CD4-positive, CD25-positive, alpha-beta regulatory T cell (primary cell): ENCODE results near the gene TNNT2. TPM values are rescaled to one million over a fixed set of nuclear protein-coding genes. Genes with fewer than 3 reads are reported as not detected.

ENCODE experiments used
- ATAC-seq, 2 donors: fragments of 150-1000 bp; cut with Tn5 transposase; one replicate each; pipeline ENCODE4 v1.10.0; 2021; ENCODE audit warnings: low read depth in 2 of 2, moderate number of reproducible peaks in 2 of 2, moderate library complexity in 1 of 2
- DNase-seq, 3 donors: peaks; one replicate each; pipeline versions ENCODE4 v3.0.0 to v3.0.0-alpha.2; 2012 to 2022; ENCODE audit warnings: mixed read lengths in 1 of 3
- H3K27ac ChIP-seq: one replicate; pipeline ENCODE4 v1.7.0; 2013; ENCODE audit warnings: mild to moderate bottlenecking, low read length; ENCODE audit not compliant: insufficient read depth, poor library complexity, severe bottlenecking
- H3K27me3 ChIP-seq: one replicate; pipeline ENCODE4 v1.7.0; 2013; ENCODE audit warnings: low read length; ENCODE audit not compliant: control insufficient read depth, insufficient read depth
- H3K36me3 ChIP-seq: one replicate; pipeline ENCODE4 v1.7.0; 2013; ENCODE audit warnings: mild to moderate bottlenecking, low read length, moderate library complexity; ENCODE audit not compliant: control insufficient read depth, insufficient read depth
- H3K4me1 ChIP-seq: 2 replicates; pipeline ENCODE4 v1.7.0; 2013; ENCODE audit warnings: mild to moderate bottlenecking, low read length; ENCODE audit not compliant: insufficient read depth, control insufficient read depth, poor library complexity, severe bottlenecking
- H3K4me3 ChIP-seq: one replicate; pipeline ENCODE4 v1.7.0; 2013; ENCODE audit warnings: low read depth, mild to moderate bottlenecking, low read length, moderate library complexity
- H3K9me3 ChIP-seq, 2 experiments: 1 replicate in 1 of 2; 2 replicates in 1 of 2; pipeline ENCODE4 v1.7.0; 2013; ENCODE audit warnings: low read length in 2 of 2, mild to moderate bottlenecking in 1 of 2, moderate library complexity in 1 of 2; ENCODE audit not compliant: control insufficient read depth in 2 of 2
- H3K27ac Mint-ChIP-seq, 3 donors: one replicate each; pipeline ENCODE4 v1.8.0; 2020 to 2022; ENCODE audit warnings: mild to moderate bottlenecking in 3 of 3, mixed read lengths in 3 of 3, moderate library complexity in 2 of 3
- H3K27me3 Mint-ChIP-seq: one replicate; pipeline ENCODE4 v1.8.0; 2022; ENCODE audit warnings: mild to moderate bottlenecking, mixed read lengths
- H3K36me3 Mint-ChIP-seq: one replicate; pipeline ENCODE4 v1.8.0; 2020; ENCODE audit warnings: mixed read lengths
- H3K4me1 Mint-ChIP-seq, 4 donors: one replicate each; pipeline ENCODE4 v1.8.0; 2020 to 2022; ENCODE audit warnings: mixed read lengths in 4 of 4, mild to moderate bottlenecking in 1 of 4
- H3K4me3 Mint-ChIP-seq, 4 donors: one replicate each; pipeline ENCODE4 v1.8.0; 2020 to 2022; ENCODE audit warnings: mild to moderate bottlenecking in 4 of 4, mixed read lengths in 4 of 4, moderate library complexity in 3 of 4
- H3K9me3 Mint-ChIP-seq, 7 donors: one replicate each; pipeline ENCODE4 v1.8.0; 2020 to 2022; ENCODE audit warnings: mixed read lengths in 7 of 7, mild to moderate bottlenecking in 3 of 7, moderate library complexity in 2 of 7
- polyA plus RNA-seq, 4 donors: library from polyadenylated mRNA; unstranded; fragments of 300-500 nt; fragmentation: Illumina TruSeq; gene quantifications; one replicate each; pipeline ENCODE4 v1.2.3, GENCODE V29; 2021
- total RNA-seq: library from RNA; stranded (reverse); gene quantifications from one replicate; pipeline ENCODE4 v1.2.3, GENCODE V29; 2022

Gene TNNT2
- total and polyA plus RNA-seq, 5 donors from 2014 or later, result not detected

DNA sequence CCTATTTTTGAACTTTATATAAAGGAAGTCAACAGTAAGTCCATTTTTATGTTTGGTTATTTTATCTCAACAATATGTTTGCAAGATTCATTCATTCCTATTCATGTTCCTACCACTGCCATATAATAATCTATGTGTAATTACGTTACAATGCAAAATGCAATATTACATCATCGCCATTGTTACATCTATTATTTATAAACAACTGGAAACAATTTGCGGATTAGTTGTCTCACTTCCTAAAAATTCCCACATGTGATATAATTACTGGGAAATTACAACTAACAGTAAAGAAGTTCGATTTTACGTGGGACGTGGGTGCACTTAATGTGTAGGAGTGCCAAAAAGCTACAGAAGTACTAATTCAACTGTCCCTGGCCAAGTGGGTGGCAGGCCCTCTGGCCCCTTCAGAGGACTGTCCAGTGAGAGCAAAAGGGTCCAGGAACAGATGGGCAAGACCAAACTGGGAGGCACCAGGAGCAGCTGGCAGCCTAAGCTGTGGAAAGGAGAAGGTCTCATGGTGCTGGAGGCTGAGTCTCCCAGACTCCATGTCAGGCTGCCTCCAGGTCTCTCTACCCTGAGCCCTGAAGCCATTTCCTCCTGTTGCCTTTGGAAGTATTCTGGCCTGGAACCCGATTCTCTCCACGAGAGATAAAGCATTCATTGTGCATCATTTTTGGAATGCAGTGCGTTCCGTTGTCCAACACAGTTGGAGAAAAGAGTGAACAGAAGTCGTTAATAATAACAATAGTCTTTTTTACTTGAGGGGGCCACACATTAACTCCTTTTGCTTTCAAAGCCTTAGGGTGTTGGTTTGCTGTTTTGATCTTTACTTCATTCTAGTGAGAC lies 42.9 kb downstream of the TNNT2 start:
- Mint-ChIP-seq H3K27ac (peak overlapping the region in 1 of 3 donors; percentile 6), H3K36me3 (no peaks in the 10 kb centered on the region), H3K4me3 (no peak overlapping the region), H3K27me3 (no peaks in the 10 kb centered on the region), H3K9me3 (peaks cover 0 to 2% (median 0%) of the 10 kb centered on the region in 7 donors), H3K4me1 (no peaks in the 10 kb centered on the region)
- no peaks in the 10 kb centered on the region for H3K9me3 ChIP-seq
- ATAC-seq (no peak), DNase-seq (no peak)
- no peaks in the 10 kb centered on the region for H3K36me3 ChIP-seq
- H3K27me3 ChIP-seq, result no peaks in the 10 kb centered on the region
- H3K4me1 ChIP-seq, result no peaks in the 10 kb centered on the region
- no peak overlapping the region for H3K27ac ChIP-seq
- no peak overlapping the region for H3K4me3 ChIP-seq

DNA sequence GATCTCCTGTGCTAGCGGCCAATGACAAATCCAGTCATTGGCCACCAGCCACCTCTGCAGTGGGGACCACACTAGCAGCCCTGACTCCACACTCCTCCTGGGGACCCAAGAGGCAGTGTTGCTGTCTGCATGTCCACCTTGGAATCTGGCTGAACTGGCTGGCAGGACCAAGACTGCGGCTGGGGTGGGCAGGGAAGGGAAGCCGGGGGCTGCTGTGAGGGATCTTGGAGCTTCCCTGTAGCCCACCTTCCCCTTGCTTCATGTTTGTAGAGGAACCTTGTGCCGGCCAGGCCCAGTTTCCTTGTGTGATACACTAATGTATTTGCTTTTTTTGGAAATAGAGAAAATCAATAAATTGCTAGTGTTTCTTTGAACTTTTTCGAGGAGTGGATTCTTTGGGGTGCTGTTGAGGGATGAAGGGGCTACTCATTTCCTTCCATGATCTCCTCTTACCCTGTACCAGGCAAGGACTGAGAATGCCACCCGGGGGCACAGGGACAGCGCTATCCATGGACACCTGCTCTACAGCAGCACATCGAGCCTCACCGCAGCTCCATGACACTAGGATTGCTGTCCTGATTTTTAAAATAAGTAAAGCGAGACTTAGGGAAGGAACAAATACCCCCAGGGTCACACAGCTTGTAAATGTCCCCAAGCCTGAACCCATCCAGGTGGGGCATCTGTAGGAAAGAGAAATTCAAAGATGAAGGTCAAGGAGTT lies 44.7 kb downstream of the TNNT2 start:
- H3K27me3 ChIP-seq, result no peaks in the 10 kb centered on the region
- H3K9me3 Mint-ChIP-seq, result no peaks in the 10 kb centered on the region
- ATAC-seq, result no peak
- no peak overlapping the region for H3K27ac Mint-ChIP-seq
- no peaks in the 10 kb centered on the region for H3K9me3 ChIP-seq
- H3K4me3 Mint-ChIP-seq, result no peak overlapping the region
- no peaks in the 10 kb centered on the region for H3K36me3 Mint-ChIP-seq
- no peaks in the 10 kb centered on the region for H3K36me3 ChIP-seq
- no peak overlapping the region for H3K4me3 ChIP-seq
- no peak for DNase-seq
- H3K4me1 ChIP-seq, result no peaks in the 10 kb centered on the region
- no peaks in the 10 kb centered on the region for H3K4me1 Mint-ChIP-seq
- H3K27ac ChIP-seq, result no peak overlapping the region
- no peaks in the 10 kb centered on the region for H3K27me3 Mint-ChIP-seq

DNA sequence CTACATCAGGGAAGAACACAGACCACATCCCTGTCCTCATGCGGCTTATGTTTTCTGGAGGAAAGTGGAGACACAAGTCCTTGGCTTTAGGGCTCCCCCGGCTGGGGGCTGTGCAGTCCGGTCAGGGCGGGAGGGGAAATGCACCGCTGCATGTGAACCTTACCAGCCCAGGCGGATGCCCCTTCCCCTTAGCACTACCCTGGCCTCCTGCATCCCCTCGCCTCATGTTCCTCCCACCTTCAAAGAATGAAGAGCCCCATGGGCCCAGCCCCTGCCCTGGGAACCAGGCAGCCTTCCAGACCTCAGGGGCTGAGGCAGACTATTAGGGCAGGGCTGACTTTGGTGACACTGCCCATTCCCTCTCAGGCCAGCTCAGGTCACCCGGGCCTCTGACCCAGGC lies 45.5 kb downstream of the TNNT2 start:
- no peak for DNase-seq
- Histone ChIP-seq H3K36me3 (no peaks in the 10 kb centered on the region), H3K9me3 (no peaks in the 10 kb centered on the region), H3K27me3 (no peaks in the 10 kb centered on the region), H3K27ac (no peak overlapping the region), H3K4me3 (no peak overlapping the region), H3K4me1 (no peaks in the 10 kb centered on the region)
- no peak for ATAC-seq
- H3K4me3 Mint-ChIP-seq, result no peak overlapping the region
- H3K27me3 Mint-ChIP-seq, result no peaks in the 10 kb centered on the region
- no peaks in the 10 kb centered on the region for H3K4me1 Mint-ChIP-seq
- H3K27ac Mint-ChIP-seq, result no peak overlapping the region
- no peaks in the 10 kb centered on the region for H3K36me3 Mint-ChIP-seq
- no peaks in the 10 kb centered on the region for H3K9me3 Mint-ChIP-seq

- Histone ChIP-seq H3K36me3 (no peaks in the 10 kb centered on the region), H3K4me3 (no peak overlapping the region), H3K4me1 (no peaks in the 10 kb centered on the region), H3K27me3 (no peaks in the 10 kb centered on the region), H3K27ac (no peak overlapping the region), H3K9me3 (no peaks in the 10 kb centered on the region)
- H3K27ac Mint-ChIP-seq, result no peak overlapping the region
- H3K9me3 Mint-ChIP-seq, result no peaks in the 10 kb centered on the region
- peaks cover 4% of the 10 kb centered on the region for H3K27me3 Mint-ChIP-seq
- no peaks in the 10 kb centered on the region for H3K4me1 Mint-ChIP-seq
- ATAC-seq (no peak), DNase-seq (no peak)
- no peaks in the 10 kb centered on the region for H3K36me3 Mint-ChIP-seq
- no peak overlapping the region for H3K4me3 Mint-ChIP-seq
These were observed 46.3 kb downstream of the TNNT2 start for GRCh38 chr1:201331166-201331565.

DNA sequence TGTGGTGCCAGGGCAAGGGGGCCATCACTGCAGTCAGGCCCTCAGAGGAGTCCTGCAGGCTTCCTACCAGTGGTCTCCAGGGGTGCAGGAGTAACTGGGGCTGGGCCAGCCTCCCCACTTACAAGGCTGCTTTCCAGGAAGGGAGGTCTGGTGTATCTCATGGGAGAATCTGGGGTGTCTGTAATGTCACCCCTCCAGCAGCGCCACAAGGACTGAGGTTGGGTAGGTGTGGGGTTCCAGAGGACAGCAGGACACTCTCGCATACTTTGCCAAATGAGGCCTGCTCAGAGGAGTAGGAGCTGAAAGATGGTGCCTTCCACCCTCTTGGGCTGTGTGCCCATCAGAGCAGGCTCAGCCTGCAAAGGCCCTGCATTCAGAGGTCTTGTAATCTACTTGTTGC lies 46.9 kb downstream of the TNNT2 start:
- no peaks in the 10 kb centered on the region for H3K4me1 Mint-ChIP-seq
- H3K9me3 ChIP-seq, result no peaks in the 10 kb centered on the region
- H3K27ac ChIP-seq, result no peak overlapping the region
- H3K36me3 Mint-ChIP-seq, result no peaks in the 10 kb centered on the region
- H3K9me3 Mint-ChIP-seq, result no peaks in the 10 kb centered on the region
- no peak overlapping the region for H3K27ac Mint-ChIP-seq
- H3K4me1 ChIP-seq, result no peaks in the 10 kb centered on the region
- H3K27me3 ChIP-seq, result no peaks in the 10 kb centered on the region
- H3K4me3 ChIP-seq, result no peak overlapping the region
- no peak overlapping the region for H3K4me3 Mint-ChIP-seq
- DNase-seq, result no peak
- H3K27me3 Mint-ChIP-seq, result peaks cover 4% of the 10 kb centered on the region
- H3K36me3 ChIP-seq, result no peaks in the 10 kb centered on the region
- no peak for ATAC-seq

DNA sequence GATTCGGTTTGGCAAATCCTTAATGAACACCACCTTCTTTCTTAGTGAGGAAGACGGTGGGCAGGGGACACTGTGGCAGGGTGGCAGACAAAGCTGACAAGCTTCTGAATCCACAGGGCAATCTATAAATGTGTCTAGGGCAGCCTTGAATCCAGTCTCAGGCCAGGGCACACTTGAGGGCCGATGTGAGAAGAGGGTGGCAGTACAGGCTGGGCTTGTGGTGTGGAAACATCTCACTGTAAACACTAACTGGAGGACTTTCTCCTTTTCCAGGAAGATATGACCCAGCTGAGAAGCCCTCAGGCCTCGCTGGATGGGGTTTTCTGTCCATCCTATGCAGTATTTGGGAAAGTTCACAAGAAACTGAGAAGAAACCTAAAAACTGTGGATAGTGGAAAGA lies 47.7 kb downstream of the TNNT2 start:
- Mint-ChIP-seq H3K4me1 (no peaks in the 10 kb centered on the region), H3K4me3 (no peak overlapping the region), H3K9me3 (no peaks in the 10 kb centered on the region), H3K27me3 (peaks cover 4% of the 10 kb centered on the region), H3K36me3 (no peaks in the 10 kb centered on the region), H3K27ac (no peak overlapping the region)
- no peaks in the 10 kb centered on the region for H3K36me3 ChIP-seq
- ATAC-seq, result no peak
- H3K9me3 ChIP-seq, result no peaks in the 10 kb centered on the region
- no peak overlapping the region for H3K27ac ChIP-seq
- DNase-seq, result no peak
- no peaks in the 10 kb centered on the region for H3K27me3 ChIP-seq
- no peaks in the 10 kb centered on the region for H3K4me1 ChIP-seq
- H3K4me3 ChIP-seq, result no peak overlapping the region

DNA sequence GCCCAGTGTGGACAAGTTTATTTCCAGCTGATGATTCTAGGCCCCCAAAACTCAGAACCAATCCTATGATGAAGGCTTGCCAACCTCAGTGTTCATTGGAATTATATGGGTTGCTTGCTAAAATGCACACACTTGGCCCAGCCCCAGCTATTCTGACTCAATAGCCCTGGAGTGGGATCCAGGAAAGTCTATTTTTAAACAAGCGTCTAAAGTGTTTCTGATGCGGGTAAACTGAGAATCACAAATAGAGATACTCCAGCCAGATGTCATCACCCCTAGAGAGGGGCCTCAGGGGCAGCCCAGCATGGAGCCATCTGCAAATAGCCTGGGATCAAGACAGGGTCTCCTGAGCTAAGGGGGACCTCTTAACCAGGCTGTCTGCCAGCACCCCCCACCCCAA lies 48.2 kb downstream of the TNNT2 start:
- Histone ChIP-seq H3K4me1 (no peaks in the 10 kb centered on the region), H3K36me3 (no peaks in the 10 kb centered on the region), H3K27me3 (no peaks in the 10 kb centered on the region), H3K27ac (no peak overlapping the region), H3K4me3 (no peak overlapping the region), H3K9me3 (no peaks in the 10 kb centered on the region)
- Mint-ChIP-seq H3K4me3 (no peak overlapping the region), H3K27ac (no peak overlapping the region), H3K9me3 (no peaks in the 10 kb centered on the region), H3K36me3 (no peaks in the 10 kb centered on the region), H3K4me1 (no peaks in the 10 kb centered on the region), H3K27me3 (peaks cover 4% of the 10 kb centered on the region)
- no peak for DNase-seq
- no peak for ATAC-seq

DNA sequence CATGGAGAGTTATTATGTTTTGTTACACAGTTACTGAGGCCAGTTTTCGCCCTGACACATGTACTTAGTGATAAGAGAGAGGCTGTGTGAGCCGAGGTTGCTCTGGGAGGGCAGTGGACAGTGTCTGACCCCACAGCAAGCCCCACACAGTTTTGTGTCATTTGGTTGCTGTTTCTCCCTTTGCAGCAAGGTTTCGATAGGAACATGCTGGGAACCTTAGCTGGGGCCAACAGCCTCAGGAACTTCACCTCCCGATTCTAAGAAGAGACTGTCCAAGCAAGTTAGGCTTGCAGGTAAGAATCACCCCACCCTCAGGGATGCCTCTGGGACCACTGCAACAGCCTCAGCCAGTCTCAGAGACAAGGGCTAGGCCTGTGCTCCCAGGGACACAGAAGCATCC lies 48.9 kb downstream of the TNNT2 start:
- no peak for ATAC-seq
- no peaks in the 10 kb centered on the region for H3K4me1 Mint-ChIP-seq
- no peak overlapping the region for H3K27ac Mint-ChIP-seq
- H3K36me3 ChIP-seq, result no peaks in the 10 kb centered on the region
- no peak overlapping the region for H3K27ac ChIP-seq
- H3K36me3 Mint-ChIP-seq, result no peaks in the 10 kb centered on the region
- peaks cover 7% of the 10 kb centered on the region for H3K27me3 Mint-ChIP-seq
- DNase-seq, result no peak
- H3K27me3 ChIP-seq, result no peaks in the 10 kb centered on the region
- H3K4me1 ChIP-seq, result no peaks in the 10 kb centered on the region
- no peak overlapping the region for H3K4me3 ChIP-seq
- H3K9me3 ChIP-seq, result no peaks in the 10 kb centered on the region
- H3K9me3 Mint-ChIP-seq, result no peaks in the 10 kb centered on the region
- H3K4me3 Mint-ChIP-seq, result no peak overlapping the region
